NCI-H2081 (cell line): ENCODE results near the gene FAM117B.
"Not testable (repeated sequence)": the region's sequence is repeated elsewhere in the genome, so short reads cannot be mapped to it uniquely, and the experiment has no call there.

Experiments used
- DNase-seq, 2 experiments: peaks; one replicate each; lab custom pipeline; 2025; lab: John Stamatoyannopoulos, UW

The FAM117B gene

DNA sequence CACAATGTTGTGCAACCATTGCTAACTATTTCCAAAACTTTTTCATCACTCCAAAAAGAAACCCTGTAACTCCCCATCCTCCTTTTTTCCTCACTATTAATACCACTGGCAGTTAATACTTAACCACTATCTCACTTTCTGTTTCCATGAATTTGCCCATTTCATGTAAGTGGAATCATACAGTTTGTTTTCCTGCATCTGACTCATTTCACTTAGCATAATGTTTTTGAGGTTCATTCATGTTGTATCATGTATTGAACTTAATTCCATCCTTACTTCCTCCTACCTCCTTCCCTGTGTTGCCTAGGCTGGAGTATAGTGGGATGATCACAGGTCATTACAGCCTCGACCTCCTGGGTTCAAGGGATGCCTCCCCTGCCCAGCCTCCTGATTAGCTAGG lies 68.3 kb downstream of the FAM117B start:
- DNase-seq: no peak

DNA sequence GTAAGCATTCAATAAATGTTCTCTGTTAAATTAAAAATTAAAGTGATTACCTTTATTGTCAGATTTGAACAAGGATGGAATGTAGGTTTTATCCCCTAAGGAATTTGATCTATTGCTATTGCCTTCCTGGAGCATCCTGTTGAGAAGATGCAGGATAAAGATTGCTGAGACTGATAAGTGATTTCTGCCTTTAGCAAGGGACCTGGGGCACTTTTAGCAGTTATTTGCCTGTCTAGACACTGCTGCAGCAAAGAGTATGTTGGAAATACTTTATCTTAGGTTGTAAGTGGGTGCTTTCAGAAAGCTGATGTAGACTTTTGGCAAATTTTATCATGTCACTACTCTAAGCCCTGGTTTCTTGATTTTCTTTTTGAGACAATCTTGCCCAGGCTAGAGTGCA lies 69.5 kb downstream of the FAM117B start:
- DNase-seq: no peak

DNA sequence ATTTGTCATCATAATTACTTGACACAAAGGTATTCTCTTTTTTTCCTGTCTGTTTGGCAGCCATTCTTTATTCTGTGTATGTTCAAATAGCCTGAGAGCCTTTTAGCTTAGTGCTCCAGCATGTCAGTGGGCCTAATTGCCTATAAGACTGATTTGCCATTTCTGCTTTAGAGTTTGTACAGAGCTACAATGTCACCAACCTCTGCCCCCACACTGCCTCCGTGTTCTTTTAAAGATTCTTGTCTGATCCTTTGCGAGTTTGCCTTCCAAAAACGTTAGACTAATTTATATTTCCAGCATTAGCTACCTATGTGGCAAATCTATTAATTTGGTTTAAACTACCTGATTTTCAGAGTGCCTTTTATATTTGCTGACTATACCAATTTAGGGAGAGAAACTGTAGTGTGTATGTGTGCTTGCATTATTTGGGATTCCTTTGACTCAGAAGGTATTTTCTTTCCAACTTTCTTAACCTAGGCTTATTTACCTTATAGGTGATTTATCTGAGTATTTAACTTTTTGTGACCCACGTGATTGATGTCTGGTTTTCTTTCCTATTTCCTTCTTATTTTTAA lies 70.8 kb downstream of the FAM117B start:
- peak in 1 of 2 experiments; percentile 38 for DNase-seq

DNA sequence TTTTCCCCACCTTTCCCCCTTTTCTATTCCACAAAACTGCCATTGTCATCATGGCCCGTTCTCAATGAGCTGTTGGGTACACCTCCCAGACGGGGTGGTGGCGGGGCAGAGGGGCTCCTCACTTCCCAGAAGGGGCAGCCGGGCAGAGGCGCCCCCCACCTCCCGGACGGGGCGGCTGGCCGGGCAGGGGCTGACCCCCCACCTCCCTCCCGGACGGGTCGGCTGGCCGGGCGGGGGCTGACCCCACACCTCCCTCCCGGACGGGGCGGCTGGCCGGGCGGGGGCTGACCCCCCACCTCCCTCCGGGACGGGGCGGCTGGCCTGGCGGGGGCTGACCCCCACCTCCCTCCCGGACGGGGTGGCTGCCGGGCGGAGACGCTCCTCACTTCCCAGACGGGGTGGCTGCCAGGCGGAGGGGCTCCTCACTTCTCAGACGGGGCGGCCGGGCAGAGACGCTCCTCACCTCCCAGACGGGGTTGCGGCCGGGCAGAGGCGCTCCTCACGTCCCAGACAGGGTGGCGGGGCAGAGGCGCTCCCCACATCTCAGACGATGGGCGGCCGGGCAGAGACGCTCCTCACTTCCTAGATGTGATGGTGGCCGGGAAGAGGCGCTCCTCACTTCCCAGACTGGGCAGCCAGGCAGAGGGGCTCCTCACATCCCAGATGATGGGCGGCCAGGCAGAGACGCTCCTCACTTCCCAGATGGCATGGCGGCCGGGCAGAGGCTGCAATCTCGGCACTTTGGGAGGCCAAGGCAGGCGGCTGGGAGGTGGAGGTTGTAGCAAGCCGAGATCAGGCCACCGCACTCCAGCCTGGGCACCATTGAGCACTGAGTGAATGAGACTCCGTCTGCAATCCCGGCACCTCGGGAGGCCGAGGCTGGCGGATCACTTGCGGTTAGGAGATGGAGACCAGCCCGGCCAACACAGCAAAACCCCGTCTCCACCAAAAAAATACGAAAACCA lies 80.5 kb downstream of the FAM117B start:
- DNase-seq: not testable (repeated sequence)

DNA sequence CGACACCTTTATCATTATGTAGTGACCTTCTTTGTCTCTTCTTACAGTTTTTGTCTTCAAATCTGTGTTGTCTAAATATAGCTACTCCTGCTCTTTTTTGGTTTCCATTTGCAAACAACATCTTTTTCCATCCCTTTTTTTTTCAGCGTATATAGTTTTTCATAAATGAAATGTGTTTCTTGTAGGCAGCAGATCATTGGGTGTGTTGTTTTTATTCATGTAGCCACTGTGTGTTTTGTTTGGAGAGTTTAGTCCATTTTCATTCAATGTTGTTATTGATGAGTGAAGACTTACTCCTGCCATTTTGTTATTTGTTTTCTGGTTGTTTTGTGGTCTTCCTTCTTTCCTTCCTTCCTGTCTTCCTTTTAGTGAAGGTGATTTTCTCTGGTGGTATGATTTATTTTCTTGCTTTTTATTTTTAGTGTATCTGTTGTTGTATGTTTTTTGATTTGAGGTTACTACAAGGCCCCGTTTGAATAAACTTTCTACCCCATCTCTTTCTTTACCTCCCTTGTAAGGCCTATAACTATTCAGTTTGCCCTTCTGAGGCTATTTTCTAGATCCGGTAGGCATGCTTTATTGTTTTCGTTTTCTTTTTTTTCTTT lies 81.4 kb downstream of the FAM117B start:
- no peak for DNase-seq

DNA sequence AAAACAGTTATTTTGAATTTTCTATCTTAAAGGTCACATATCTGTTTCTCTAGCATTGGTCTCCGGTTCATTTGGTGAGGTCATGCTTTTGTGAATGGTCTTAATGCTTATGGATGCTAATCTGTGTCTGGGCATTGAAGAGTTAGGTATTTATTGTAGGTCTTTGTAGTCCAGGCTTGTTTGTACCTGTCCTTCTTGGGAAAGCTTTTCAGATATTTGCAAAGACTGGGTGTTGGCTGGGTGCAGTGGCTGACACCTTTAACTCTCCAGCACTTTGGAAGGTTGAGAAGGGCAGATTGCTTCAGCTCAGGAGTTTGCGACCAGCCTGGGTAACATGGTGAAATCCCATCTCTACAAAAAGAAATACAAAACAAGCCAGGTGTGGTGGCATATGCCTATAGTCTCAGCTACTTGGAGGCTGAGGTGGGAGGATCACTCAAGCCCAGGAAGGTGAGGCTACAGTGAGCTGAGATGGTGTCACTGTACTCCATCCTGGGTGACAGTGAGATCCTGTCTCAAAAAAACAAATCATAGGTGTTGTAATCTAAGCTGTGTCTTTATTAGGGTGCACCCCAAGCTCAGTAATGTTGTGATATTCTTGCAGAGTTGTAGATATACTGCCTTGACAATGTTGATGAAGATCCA lies 82.3 kb downstream of the FAM117B start:
- no peak for DNase-seq

DNA sequence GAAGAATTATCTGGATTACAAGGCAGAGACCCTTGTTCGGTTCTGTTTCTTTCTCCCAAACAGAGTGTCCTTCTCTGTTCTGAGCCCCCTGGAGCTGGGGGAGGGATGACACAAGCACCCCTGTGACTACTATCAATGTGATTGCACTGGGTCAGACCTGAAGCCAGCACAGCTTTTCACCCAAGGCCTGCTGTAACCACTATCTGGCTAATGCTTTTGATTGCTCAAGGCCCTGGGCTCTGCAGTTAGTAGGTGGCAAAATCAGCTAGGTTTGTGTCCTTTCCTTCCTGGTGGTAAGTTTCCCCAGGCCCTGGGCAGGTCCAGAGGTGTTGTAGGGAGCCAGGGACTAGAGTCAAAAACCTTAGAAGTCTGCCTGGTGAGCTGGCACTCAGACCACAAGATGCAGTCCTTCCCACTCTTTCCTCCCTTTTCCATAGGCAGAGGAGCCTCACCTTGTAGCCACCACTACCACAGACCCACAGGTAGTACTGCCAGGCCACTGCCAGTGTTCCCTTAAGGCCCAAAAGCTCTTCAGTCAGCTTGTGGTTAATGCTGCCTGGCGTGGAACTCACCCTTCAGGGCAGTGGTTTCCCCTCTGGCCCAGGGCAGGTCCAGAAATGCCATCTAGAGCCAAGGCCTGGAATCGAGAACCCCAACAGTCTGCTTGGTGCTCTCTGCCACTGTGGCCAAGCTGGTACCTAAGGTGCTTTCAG lies 83.0 kb downstream of the FAM117B start:
- no peak for DNase-seq

DNA sequence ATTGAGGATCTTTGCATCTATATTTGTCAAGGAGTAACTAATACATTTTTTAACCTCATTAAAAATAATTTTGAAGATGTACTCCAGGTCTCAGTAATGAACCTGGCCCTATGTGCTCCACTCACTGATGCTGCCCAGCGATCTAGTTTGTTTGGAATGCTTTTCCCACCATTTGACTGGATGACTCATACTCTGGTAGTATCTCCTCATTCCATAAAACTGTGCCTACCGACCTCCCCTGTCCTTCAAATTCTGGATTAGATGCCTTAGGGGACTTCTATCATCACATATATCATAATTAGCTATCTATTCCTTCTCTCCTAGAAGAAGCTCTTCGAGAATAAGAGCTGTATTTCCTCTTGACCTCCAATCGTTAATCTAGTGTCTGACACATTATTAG lies 83.8 kb downstream of the FAM117B start:
- DNase-seq: no peak

DNA sequence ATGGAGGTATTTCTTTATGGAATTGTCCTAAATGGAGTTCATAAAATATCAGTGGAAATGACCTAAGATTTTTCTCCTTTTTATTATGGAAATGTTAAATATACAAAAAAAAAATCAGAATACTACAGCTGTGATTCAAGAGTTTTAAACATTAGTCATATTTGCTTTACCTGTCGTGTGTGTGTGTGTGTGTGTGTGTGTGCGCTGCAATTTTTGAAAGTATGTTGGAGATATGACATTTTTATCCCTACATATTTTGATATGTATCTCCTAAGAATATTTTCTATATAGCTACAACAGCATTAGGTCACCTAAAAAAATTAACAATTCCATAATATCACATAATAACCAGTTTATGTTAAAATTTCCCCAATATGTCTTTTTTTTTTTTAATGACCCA lies 85.5 kb downstream of the FAM117B start:
- no peak for DNase-seq

DNA sequence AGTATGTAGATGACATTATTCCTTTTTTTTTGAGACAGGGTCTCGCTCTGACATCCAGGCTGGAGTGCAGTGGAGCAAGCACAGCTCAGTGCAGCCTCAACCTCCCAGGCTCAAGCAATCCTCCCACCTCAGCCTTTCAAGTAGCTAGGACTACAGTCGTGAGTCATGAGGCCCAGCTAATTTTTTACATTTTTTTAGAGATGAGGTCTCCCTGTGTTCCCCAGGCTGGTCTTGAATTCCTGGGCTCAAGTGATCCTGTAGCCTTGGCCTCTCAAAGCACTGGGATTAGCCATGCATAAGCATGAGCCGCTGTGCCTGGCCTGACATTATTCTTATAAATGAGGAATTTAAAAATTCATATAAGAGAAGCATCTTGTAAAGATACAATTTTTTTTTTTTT lies 86.9 kb downstream of the FAM117B start:
- no peak for DNase-seq

DNA sequence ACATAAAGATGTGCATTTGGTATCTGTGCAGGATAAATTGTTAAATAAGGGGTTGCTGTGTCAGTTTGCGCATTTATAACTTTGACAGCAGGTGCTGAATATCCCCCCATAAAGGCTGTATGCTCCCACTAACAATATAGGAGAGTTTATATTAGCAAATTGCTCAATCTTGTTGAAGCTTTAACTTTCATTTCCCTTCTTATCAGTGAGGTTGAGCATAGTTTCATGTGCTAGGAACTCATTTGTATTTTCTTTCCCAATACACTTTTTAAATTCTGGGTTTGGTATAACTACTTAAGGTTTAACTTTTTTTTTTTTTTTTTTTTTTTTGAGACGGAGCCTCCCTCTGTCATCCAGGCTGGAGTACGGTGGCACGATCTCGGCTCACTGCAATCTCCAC lies 89.0 kb downstream of the FAM117B start:
- DNase-seq: no peak

DNA sequence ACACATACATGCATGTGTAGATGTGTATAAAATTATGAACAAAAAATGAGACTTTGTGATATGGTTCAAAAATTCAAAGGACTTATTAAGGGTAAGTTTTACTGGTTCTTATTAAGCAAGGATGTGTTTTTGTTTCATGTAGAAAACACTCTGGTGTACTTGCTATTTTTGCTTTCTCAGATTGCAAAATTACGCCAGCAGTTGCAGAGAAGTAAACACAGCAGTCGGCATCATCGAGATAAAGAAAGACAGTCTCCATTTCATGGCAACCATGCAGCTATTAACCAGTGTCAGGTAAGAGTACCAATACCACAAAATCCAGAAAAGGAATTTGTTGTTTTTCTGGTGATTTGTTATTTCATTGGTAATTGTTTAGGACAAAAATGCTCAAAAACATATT lies 91.3 kb downstream of the FAM117B start:
- no peak for DNase-seq

DNA sequence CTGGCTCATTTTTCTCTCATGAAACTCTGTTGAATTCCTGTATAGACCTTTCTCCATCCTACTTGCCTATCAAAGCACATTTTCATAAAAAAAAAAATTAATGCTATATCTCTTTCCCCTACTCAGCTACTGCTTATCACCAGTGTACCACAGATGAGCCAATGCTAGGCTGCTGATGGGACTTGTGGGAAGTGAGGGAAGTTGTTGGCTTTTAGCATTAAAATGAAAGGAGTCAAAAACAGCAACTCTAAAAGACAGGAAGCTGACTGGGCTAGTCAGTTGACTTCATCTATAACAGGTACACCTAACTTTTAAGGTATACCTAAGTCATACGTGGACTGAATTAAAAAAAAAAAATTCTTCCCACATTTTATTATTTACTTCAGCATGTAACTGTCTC lies 102.1 kb downstream of the FAM117B start:
- no peak for DNase-seq

DNA sequence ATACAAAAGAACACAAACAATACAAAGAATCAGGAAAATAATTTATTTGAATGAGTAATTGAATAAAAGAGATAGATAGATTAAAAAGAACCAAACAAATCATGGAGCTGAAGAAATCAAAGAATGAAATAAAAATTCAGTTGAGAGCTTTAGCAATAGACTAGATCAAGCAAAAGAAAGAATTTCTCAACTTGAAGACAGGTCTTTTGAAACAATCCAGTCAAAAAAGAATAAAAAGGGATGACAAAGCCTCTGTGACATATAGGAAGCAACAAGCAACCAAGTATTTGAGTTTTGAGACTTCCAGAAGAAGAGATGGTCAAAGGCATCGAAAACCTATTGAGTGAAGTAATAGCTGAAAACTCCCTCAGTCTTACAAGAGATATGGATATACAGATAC lies 108.8 kb downstream of the FAM117B start:
- DNase-seq: no peak

DNA sequence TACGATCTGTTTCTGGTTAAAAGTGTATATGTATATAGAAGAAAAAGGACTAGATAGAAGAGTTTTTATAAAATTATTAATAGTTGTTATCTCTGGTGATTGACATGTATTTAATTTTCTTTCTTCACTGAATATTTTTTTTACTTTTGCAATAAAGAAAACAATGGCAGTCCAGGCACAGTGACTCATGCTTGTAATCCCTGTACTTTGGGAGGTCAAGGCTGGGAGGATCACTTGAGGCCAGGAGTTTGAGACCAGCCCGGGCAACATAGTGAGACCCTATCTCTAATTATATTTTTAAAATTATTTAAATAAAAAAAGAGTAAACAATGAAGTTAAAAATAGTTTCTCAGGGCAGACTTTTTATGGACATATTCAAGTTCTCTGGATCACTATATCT lies 114.7 kb downstream of the FAM117B start:
- no peak for DNase-seq

DNA sequence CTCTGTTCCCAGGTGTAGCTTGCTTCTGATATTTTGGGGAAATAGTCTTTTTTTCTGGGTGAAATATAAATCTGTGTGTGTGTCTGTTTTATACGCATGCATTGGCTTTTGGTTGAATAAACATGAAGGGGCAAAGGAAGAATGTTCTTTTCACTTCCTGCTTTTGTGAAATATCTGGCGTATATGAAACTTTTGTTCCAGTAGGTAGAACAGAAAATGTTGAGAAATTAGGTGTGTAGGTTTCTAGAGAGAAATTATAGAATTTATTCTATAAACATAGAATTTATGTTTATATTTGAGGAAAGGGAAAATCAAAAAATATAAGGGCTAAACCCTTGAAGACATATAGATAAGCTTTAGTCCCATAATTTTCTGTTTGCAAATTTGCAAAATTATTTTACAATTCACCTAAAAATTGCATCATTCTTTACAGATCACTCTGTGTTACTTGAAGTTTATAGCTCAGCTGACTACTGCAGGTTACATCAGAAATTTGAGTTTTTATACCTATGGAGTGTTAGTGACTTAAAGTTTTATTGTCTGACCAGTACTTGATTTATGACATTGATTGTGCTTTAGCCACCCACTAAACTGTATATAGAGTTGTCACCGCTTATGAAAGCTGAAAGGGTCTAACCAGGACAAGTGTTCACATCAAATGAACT lies 116.1 kb downstream of the FAM117B start:
- DNase-seq: no peak

DNA sequence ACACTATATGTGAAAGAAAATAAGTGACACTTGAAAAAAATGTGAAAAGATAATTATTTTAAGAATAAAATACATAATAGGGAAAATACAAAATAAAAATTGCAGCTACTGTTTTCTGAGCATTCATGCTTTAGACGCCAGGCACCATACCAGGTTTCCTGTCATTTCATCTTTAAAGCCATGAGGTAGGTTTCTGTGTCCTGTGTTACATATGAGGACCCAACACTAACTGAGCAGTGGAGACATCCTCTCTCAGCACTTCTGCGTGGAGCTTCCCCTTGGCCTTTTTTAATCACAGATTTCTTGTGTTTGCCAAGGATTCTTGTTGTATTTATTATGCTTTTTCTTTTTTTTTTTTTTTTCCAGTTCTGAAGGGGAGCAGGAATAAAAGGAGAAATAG lies 117.3 kb downstream of the FAM117B start:
- no peak for DNase-seq

DNA sequence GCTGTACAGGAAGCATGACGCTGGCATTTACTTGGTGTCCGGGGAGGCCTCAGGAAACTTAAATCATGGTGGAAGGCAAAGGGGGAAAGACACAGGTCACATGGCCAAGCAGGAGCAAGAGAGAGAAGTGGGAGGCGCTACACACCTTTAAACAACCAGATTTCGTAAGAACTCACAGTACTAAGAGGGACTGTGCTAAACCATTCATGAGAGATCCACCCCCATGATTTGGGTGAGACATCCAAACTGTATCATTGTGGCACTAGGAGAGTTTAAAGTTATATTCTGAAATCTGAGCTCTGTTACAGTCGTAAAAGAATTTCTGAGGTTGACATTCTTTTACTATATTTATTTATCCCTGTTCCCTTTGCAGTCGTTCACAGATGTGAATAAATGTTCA lies 120.2 kb downstream of the FAM117B start:
- no peak for DNase-seq

DNA sequence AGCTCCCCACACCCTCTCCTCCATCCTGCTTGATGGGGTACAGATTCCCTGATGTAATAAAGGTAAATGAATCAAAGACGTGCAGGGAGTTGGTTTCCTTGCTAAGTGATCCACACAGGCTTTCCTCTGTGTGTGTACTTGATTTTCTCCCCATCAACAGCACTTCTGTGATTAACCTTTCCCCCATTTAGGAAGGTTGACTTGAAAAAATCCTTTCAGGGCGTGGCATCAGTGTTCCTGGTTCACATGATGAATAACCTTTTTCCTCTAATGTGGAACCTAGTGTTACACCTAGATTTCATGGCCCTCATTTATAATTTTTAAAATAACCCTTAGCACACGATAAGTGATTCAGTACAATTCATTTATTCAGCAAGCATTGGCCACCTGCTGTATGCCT lies 121.8 kb downstream of the FAM117B start:
- no peak for DNase-seq

DNA sequence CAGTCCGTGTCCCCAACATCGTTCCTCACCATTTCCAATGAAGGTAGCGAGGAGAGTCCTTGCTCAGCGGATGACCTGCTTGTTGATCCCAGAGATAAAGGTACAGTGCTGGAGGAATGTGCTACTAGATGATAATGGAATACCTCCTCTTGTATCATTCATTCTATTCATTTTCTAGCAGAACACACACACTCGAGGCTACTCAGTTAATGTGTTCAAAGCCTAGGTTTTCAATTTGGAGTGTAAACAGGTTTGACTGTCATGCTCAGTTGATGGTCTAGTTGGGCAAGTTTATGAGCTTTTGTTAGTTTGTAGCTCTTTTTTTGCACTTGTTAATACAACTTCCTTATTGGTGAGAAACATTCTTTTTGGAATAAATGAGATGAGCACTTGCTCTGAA lies 122.6 kb downstream of the FAM117B start:
- DNase-seq: no peak

DNA sequence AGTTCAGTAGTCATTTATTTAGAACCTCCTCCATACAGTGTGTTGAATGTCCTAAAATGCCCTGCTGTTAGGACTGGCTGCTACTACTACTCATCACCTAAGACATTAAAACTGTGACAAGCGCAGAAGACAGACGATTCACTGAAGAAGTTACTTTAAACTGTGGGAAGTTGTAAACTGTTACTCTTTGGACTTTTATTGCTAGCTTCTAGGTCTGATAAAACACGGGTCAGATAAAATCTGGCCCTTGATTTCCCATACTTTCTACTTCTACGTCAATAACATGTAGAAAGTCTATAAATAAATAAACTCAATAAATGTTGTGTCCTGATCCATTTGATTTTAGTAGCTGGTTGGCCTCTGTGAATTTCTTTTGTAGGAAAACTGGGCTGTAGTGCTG lies 123.4 kb downstream of the FAM117B start:
- DNase-seq: no peak

DNA sequence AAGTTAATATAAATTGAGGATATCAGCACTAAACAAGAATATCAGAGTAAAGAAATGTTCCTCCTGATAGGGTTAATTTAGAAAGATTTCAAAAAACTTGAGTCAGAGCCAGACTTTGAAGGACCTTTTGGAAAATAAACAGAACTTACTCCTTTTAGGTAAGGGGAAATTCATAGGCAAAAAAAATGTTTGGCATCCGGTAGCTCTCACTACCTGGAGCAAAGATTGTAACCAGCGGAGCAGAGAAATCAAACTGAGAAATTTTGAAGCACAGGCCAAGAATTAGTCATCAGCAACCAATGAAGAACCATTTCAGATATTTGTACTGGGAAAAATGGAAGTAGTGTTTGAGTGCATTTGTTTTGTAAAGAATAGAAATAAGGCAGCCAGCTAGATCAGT lies 123.8 kb downstream of the FAM117B start:
- no peak for DNase-seq
